Smooth muscle cell of the coronary artery (primary cell): ENCODE data around the gene CSAG3. TPM values are rescaled to one million over a fixed set of nuclear protein-coding genes. Genes with fewer than 3 reads are reported as not detected.

Experiments
- total RNA-seq: library from RNA; depleted of rRNA; stranded (reverse); fragments of >200 nt; gene quantifications from 2 replicates; pipeline ENCODE4 v1.2.3, GENCODE V29; 2014; ENCODE audit warnings: low replicate concordance

CSAG3 gene
- total RNA-seq, result not detected in 2 replicates

GRCh38 chrX:152758918-152759317, at the start of gene CSAG3:
CSAG3 (plus strand) TSS chrX:152759218.

GRCh38 chrX:152713815-152714787, 44.9 kb upstream of the CSAG3 start, which contains the start of gene MAGEA2B:
MAGEA2B (plus strand) TSS chrX:152714628; CDS start chrX:152717107, 2,479 bp downstream.

DNA sequence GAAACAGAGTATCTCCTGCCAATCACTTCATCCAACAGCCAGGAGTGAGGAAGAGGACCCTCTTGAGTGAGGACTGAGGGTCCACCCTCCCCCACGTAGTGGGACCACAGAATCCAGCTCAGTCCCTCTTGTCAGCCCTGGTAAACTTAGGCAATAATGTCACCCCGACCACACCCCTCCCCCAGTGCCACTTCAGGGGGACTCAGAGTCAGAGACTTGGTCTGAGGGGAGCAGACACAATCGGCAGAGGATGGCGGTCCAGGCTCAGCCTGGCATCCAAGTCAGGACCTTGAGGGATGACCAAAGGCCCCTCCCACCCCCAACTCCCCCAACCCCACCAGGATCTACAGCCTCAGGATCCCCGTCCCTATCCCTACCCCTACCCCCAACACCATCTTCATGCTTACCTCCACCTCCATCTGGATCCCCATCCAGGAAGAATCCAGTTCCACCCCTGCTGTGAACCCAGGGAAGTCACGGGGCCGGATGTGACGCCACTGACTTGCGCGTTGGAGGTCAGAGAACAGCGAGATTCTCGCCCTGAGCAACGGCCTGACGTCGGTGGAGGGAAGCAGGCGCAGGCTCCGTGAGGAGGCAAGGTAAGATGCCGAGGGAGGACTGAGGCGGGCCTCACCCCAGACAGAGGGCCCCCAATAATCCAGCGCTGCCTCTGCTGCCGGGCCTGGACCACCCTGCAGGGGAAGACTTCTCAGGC, 25.6 kb upstream of the CSAG3 start, which contains the start of the genes CSAG1 and MAGEA12:
Gene CSAG1, minus strand, starts transcription at position 461 of the 715 bp plus-strand sequence. CDS start 1,261 bp downstream, outside the sequence.
Gene MAGEA12, plus strand, starts transcription at position 497 of the 715 bp plus-strand sequence. CDS start 2,405 bp downstream, outside the sequence.

GRCh38 chrX:152753686-152754650, 5.0 kb upstream of the CSAG3 start, which contains the start of gene MAGEA2:
MAGEA2 (minus strand) TSS chrX:152753842; CDS start chrX:152751363, 2,479 bp downstream.

DNA sequence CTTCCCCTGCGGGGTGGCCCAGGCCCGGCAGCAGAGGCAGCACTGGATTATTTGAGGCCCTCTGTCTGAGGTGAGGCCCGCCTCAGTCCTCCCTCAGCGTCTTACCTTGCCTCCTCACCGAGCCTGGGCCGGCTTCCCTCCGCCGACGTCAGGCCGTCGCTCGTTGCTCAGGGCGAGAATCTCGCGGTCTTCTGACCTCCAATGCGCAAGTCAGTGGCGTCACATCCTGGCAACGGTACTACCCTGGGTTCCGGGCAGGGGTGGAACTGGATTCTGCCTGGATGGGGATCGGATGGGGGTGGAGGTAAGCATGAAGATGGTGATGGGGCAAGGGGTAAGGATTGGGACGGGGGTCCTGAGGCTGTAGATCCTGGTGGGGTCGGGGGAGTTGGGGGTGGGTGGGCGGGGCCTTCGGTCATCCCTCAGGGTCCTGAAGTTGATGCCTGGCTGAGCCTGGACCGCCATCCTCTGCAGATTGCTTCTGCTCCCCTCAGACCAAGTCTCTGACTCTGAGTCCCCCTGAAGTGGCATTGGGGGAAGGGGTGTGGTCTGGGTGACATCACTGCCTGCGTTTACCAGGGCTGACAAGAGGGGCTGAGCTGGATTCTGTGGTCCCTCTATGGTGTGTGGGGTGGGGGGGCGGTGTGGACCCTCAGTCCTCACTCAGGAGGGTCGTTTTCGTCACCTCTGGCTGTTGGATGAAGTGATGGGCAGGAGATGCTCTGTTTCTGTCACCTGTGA, 10.7 kb downstream of the CSAG3 start, which contains the start of gene MAGEA6:
Gene MAGEA6, minus strand, starts transcription at position 141 of the 741 bp plus-strand sequence. CDS start 2,039 bp downstream, outside the sequence.

Other genes with a start within 250 kb of the CSAG3 start
- gene GABRQ, start 121.3 kb upstream of the CSAG3 start, total RNA-seq, result not detected in 2 replicates
- gene MAGEA3, start 60.4 kb upstream of the CSAG3 start, total RNA-seq, result 0.15 TPM in 1 of 2 replicates, not detected in the other
- gene CSAG2, start 49.9 kb upstream of the CSAG3 start, total RNA-seq, result not detected in 2 replicates
- gene MAGEA2B, start 44.6 kb upstream of the CSAG3 start, total RNA-seq, result not detected in 2 replicates
- gene CSAG1, start 25.5 kb upstream of the CSAG3 start, total RNA-seq, result not detected in 2 replicates
- 0.08 TPM in 1 of 2 replicates, not detected in the other for gene MAGEA12, start 25.5 kb upstream of the CSAG3 start, total RNA-seq
- not detected in 2 replicates for gene MAGEA2, start 5.4 kb upstream of the CSAG3 start, total RNA-seq
- not detected in 2 replicates for gene MAGEA6, start 10.5 kb downstream of the CSAG3 start, total RNA-seq
- gene CETN2, start 71.5 kb downstream of the CSAG3 start, total RNA-seq, result 19.0 and 31.3 TPM in 2 replicates
- 13.9 and 18.9 TPM in 2 replicates for gene NSDHL, start 71.8 kb downstream of the CSAG3 start, total RNA-seq
- gene ZNF185, start 138.8 kb downstream of the CSAG3 start, total RNA-seq, result 0.35 and 22.0 TPM in 2 replicates
- gene PNMA5, start 234.9 kb downstream of the CSAG3 start, total RNA-seq, result not detected in 2 replicates